AG10803 (cell line): ENCODE results near the gene PACRG.

Experiments used
- DNase-seq: peaks from one replicate; pipeline ENCODE4 v3.0.0; 2010; ENCODE audit warnings: low read depth
- H3K4me3 ChIP-seq: 2 replicates; pipeline ENCODE4 v1.5.1; 2011; ENCODE audit warnings: mild to moderate bottlenecking, low read length, control low read depth
- TF ChIP-seq, protein P1 (sequence below): conservative IDR thresholded peaks from 2 replicates; pipeline ENCODE4 v1.5.1; 2011; ENCODE audit warnings: mild to moderate bottlenecking, low read length, control low read depth, inconsistent platforms

The PACRG gene

GRCh38 chr6:163177892-163178420 is 450.2 kb downstream of the PACRG start:
- DNase-seq, result no peak
- no peak overlapping the region for H3K4me3 ChIP-seq
- TF ChIP-seq, protein P1, sequence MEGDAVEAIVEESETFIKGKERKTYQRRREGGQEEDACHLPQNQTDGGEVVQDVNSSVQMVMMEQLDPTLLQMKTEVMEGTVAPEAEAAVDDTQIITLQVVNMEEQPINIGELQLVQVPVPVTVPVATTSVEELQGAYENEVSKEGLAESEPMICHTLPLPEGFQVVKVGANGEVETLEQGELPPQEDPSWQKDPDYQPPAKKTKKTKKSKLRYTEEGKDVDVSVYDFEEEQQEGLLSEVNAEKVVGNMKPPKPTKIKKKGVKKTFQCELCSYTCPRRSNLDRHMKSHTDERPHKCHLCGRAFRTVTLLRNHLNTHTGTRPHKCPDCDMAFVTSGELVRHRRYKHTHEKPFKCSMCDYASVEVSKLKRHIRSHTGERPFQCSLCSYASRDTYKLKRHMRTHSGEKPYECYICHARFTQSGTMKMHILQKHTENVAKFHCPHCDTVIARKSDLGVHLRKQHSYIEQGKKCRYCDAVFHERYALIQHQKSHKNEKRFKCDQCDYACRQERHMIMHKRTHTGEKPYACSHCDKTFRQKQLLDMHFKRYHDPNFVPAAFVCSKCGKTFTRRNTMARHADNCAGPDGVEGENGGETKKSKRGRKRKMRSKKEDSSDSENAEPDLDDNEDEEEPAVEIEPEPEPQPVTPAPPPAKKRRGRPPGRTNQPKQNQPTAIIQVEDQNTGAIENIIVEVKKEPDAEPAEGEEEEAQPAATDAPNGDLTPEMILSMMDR, result no peak

GRCh38 chr6:163179061-163179460 is 451.3 kb downstream of the PACRG start:
- H3K4me3 ChIP-seq, result no peak overlapping the region
- no peak for DNase-seq
- TF ChIP-seq, protein P1, result no peak

DNA sequence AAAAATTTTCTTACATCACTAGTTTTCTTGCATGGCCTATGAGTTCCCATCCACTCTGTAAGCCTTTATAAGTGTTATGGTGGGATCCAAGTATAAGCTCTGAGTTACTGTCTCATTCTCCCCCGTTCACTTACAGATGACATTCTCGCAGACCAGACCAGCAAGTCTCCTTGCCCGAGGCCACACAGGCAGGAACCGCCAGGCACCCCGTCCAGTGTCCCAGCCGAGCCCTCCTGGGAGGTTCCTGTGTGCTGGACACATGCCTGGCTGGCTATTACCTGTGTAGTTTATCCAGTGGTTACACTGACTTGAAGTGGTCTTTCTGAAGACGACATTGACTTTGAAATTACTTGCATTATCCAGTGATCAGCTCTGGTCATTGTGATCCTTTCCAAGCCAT is 451.9 kb downstream of the PACRG start:
- no peak for DNase-seq
- TF ChIP-seq, protein P1, result no peak
- no peak overlapping the region for H3K4me3 ChIP-seq

- TF ChIP-seq, protein P1, result peak; percentile 61
- H3K4me3 ChIP-seq, result no peak overlapping the region
- peak; percentile 54 for DNase-seq
Measured at GRCh38 chr6:163180874-163181541, 453.2 kb downstream of the PACRG start.

DNA sequence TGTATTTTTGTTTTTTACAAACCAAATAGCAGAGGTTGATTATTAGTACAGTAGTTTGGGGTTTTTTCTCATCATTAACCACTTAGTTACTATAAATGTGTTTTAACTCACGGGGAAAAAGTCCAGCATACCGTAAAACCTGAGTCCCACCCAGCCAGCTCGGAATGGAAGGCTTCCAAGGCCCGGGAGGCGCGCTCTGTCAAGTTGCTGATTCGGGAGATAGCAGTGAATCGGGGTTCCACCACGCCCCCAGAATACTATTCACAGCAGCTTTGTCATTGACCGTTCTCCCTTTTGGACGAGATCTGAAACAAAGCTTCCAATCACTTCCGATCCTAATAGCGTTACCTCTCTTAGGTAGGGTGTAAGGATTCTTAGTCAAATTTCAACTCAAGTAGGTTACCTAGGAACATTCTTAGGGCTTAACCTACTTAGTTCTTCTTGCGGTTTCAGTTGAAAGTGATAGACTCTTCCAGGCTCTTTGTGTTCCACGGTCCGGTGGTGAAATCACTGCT is 453.9 kb downstream of the PACRG start:
- H3K4me3 ChIP-seq, result no peak overlapping the region
- TF ChIP-seq, protein P1, result no peak
- no peak for DNase-seq

- H3K4me3 ChIP-seq, result no peak overlapping the region
- TF ChIP-seq, protein P1, result no peak
Measured at GRCh38 chr6:163182696-163183095, 454.9 kb downstream of the PACRG start.

DNA sequence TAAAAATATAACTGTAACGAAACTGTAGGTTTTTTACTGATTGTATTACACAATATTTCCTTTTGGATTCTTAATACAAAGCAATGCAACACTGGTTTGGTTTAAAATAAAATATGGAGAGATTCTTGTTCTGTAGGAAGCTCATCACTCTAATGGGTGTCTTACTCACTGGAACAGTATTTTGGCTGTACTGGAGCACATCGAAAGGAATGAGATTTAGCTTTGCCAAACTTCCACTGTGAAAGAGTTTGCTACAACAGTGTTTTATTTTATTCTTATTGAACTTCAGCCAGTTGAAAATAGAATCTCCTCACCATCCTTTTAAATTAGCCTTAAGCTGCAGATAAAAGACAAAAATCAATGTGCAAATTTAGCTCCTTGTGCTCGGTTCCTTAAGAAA is 456.0 kb downstream of the PACRG start:
- DNase-seq, result peak; percentile 38
- no peak overlapping the region for H3K4me3 ChIP-seq
- TF ChIP-seq, protein P1, result no peak

More at GRCh38 chr6:163182696-163183095, 454.9 kb downstream of the PACRG start:
- DNase-seq, result no peak
